GM21447 (cell line): ENCODE measurements around the gene ERN1.

Experiments
- ATAC-seq: cut with Tn5 transposase; IDR thresholded peaks from one replicate; pipeline ENCODE4 v1.9.1; 2021; ENCODE audit not compliant: unreplicated experiment

The ERN1 gene

GRCh38 chr17:64006361-64007088 is 123.4 kb downstream of the ERN1 start:
- no peak for ATAC-seq

- ATAC-seq, result no peak
Observed at GRCh38 chr17:64005734-64006167, 124.2 kb downstream of the ERN1 start.

DNA sequence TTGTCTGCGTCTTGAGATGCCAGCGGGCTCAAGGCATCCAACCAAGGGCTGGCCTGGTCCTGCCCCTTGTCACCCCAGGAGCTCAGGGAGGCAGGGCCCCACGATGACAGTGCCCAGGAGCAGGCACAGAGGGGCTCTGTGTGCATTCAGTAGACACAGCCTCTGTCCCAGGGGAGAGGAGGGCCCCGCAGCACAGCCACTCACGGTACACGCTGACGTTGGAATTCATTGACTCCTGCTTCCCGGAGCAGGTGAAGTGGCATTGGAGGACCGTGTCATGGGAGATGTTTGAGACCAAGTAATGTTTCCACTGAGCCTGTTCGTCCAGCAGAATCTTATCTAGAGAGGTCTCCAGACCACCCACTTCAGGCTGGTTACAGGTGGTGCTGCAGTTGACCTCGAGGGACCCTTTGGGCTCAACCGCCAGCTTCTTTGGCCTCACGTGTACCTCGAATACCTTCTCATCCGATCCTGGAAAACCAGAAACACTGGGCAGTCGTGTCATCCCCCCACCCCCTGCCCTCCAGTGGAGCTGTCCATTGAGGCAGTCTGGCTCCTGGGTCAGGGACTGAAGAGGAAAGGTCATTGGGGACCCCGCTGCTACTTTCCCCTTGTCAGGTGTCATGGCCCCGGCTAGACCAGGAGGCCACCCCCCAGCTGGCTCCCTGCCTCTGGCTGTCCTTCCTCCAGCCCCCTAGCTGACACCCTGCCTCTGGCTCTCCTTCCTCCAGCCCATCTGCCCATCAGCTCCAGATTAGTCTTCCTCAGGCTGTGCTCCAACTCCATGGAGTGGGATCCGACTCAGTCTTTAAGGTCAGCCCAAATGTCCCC is 124.8 kb downstream of the ERN1 start:
- ATAC-seq, result no peak

DNA sequence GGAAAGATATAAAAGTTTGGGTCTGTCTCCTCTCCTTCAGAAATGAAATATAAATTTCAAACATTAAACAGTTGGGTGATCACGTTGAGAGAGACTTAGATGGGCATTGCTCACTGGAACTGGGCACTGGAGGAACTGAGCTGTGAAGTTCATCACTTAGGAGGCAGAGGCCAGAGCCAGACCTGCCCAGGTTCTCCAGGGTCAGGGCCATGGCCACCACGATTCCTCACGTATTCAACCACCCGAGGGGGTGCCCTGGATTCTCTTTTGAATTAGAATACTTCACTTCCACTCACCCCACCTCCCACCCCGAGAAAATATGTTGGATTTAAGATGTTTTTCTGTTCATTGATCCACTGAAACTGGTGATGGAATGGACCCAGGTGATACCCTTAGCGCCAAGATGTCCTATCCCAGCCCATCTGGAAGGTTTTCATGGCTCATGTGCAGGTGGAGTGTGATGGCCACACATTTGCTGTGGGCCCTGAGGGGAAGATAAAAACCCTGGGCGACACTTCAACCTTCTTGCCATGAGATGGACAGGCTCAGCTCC is 125.7 kb downstream of the ERN1 start:
- ATAC-seq, result no peak

DNA sequence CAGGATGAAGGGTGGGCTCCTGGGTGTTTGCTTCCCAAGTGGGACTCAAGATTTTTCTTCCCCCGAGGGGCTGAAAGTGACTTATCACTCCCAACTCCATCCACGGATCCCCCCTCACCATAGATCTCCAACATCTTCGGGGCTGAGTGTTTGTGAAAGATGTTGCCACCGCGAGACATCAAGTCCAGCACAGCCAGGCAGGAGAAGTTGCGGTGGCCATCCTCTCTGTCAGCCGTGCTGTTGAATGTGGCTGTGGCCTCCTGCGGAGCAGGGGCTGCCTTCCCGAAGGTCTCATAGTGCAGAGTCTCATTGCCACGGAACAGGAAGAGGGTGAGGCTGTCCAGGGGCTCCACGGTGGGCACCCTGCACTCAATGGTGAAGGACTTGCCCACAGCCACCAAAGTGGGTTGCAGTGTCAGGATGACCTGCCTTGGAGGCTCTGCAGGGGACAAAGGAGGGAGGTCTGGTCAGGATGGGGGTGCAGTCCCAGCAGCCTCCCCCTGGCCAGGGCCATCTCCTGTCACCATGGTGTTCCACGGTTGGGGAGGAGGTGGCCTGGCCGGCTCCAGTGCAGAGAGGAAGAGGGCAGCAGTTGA is 126.3 kb downstream of the ERN1 start:
- ATAC-seq, result no peak

GRCh38 chr17:64002658-64003525 is 127.1 kb downstream of the ERN1 start:
- ATAC-seq, result no peak

DNA sequence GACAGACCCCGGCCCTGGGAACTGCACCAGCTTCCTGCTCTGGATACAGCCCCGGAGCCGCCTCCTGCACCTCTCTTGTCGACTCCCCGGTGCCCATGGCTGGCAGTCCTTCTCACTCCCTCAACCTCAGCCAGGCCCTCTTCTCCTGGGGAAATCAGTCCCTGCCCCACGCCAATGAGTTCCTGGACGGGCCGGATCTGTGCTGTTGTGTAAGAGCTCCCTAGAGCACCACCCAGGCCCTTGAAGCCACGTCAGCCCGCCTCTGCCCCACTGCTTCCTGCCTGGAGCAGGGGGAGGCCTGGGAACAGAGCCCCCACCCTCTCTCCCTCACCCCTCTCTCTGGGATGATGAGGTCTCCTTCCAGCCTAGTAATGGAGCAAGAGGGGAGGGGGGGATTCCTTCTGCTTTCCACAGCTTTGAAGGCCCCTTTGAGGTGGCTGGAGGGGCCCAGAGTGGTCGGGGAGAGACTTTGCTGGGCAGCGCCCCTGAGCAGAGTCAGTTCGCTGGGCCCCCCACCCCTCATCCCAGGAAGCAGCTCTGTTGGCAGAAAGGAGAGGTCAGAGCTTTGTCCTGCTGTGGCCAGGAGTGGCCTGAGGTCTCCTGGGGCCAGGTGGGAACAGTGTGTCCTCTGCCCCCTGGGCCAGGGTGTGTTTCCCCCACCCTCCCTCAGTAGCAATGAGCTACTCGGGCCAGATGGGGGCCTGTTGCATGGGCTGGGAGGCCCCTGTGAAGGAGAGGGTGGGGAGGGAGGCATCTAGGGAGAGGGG is 128.0 kb downstream of the ERN1 start:
- no peak for ATAC-seq

DNA sequence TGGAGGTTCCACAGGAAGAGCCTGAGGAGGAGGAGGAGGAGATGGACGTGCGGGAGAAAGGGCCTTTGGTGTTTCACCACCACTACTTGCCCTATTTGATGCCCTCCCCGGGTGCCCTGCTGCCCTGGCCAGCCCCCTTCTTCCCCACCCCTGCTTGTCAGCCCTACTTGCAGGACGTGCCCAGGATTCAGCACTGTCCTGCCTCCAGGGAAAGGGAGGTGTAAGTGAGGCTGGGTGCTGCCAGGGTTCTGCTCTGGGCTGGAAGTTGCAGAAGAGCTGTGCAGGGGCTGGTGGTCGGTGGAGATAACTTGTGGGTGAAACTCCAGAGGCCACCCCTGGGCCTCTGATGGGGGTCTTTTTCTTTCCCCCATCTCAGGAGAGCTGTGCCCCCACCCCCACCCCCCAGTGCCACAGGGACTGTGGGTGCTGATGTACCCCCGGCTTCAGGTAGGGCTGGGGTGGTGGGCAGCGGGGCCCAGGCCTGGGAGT is 128.8 kb downstream of the ERN1 start:
- no peak for ATAC-seq

- ATAC-seq, result no peak
Observed at GRCh38 chr17:63999680-64000531, 130.0 kb downstream of the ERN1 start.

DNA sequence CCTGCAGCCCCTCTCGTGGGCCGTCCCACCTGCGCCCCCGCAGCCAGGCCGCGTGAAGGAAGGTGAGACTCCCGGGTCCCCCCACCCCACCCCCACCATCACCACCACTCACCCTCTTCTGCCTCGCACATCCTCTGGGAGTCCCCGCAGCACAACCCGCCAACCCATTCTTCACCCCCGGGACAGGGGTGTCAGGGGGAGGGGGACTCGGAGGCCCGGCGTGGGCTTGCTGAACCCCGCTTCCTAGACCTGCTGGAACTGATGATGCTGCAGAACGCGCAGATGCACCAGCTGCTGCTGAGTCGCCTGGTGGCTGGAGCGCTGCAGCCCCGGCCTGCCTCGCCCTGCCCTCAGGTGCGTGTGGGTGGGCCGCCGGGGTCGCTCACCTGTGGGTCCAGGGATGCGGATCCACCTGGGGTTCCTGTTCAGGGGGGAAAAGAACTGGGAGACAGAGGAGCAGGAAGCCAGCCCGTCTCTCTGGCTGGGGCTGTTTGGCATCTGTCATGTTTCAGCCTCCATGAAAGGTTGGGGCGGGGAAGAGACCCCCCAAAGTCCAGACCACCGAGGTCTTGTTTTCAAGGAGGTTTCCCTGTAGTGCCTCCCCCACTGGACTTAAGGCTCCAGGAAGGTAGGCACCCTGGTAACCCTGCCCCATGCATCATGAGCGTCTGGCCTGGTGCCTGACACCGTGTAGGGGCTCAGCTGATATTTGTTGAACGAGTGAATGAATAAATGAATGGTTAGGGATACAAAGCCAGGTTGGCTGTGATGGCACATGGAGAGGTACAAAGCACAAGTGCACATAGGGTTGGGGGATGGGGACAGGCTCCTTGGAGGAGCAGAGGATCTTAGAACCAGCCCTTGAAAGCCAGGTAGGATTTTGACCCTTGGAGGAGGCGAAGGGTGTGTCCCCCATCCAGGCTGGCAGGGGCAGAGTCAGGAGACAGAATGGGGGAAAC is 130.9 kb downstream of the ERN1 start:
- no peak for ATAC-seq

DNA sequence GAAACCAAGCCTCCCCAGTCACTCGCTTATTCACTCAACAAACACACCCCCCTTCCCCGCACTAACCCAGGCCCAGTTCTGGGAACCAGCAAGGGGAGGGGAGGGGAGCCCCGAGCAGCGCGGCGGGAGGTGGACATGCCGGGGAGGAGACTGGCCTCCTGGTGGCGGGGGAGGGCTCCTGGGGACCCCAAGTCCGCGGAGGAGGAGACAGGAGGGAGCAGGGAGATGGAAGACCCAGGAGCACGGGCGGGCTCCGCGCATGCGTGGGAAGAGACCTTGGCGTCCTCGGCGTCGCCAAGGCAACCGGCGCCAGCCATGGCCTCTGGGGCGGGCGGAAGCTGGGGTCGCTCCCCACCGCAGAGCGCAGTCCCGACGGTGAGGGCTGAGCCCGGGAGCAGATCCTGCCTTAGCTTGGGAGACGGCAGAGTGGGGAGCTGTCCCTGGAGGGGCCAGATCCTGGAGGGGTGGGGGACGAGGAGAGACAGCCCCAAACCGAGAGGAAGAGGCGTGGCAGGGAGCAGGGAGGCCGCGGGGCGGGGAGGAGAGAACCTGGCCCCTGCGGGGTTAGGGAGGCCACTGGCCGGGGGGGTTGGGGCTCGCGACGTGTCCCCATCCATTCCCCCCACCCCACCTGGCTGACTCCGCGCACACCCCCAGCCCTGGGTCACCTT is 131.8 kb downstream of the ERN1 start, which contains the start of gene PRR29:
Gene PRR29, plus strand, starts transcription at position 302 of the 671 bp plus-strand sequence. Its CDS starts 14 bp downstream, at position 316.
- ATAC-seq, result no peak

DNA sequence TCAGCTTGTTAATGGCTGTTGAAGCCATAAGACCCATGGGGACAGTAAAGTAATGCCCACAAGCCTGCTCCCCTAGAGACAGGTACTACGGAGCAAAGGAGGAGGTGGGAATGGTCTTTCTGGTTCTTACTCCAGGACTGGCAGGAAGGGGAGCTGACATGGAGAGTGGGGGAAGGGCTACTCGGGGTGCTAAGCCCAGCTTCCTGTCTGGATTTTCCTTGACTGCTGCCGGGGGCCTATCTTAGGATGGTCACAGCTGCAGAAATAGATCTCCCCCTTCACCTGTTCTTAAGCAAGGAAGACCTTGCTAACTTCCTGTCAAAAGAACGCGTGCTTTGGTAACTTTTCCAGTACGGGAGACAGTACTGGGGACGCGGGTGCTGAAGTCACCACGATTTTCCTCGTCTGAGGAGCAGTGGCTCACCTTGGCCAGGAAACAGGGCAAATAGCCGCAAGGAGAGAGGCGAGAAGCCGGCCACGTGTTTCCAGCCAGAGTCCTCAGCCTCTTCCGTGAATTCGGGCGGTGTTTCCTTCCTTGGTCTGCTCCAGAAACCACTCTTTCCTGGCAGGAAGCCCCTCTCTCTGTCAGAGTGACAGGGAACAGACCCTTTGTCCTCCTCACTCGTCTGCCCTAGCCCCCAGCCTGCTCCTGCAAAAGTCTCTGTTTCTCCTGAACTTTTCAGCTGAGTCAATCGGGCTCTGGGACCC is 132.4 kb downstream of the ERN1 start:
- no peak for ATAC-seq

DNA sequence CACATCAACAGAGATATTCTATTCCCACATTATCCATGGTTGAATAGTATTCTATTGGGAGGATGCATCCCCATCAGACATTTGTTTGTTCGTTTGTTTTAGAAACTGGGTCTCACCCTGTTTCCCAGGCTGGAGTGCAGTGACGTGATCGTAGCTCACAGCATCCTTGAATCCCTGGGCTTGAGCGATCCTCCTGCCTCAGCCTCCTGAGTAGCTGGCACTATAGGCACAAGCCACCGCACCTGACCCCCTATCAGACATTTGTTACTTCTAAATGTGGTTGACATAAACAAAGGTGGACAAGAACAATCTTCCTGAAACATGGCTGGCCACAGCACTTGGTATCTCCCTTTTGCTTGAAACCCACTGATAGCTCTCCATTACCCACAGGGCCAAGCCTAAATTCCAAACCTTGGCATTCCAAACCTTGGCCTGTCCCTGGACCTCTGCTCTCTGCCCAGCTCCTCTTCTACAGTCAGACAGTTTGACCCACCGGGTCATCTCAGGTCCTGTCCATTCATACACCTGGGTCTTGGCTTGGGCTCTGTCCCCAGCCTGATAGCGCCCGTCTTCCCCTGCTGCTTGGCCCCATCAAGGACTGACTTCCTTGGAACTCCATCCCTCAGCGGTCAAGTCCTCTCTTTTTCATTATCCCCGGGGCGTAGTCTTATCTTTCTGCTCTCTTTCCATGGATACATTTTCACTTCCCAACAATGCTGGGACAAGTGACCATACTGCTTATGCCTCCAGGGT is 133.3 kb downstream of the ERN1 start:
- ATAC-seq, result no peak

DNA sequence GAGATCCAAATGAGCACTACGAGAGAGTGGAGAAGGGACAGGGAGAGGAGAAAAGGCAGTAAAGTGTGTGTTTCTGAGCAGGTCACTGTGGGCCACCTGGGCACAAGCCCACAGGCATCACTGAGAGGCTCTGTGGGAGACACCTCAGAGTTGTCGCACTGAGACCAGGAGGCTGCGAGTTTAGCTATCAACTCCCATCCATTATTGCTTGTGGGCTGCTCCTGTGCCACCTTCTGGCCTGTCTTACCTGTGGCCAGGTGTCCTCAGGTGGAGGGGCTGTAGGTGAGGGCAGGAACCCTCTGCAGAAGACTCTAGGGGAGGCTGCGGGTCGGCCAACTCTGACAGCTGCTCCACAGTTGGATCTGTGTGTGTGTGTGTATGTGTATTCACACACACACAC is 134.3 kb downstream of the ERN1 start:
- ATAC-seq, result no peak

- ATAC-seq, result no peak
Observed at GRCh38 chr17:63993368-63993985, 136.5 kb downstream of the ERN1 start.
